HepG2 (cell line): ENCODE data around the gene C1QTNF1. TPM values are rescaled to one million over a fixed set of nuclear protein-coding genes. Genes with fewer than 3 reads are reported as not detected.

Experiments
- ATAC-seq: fragments of 200-7000 bp; cut with Tn5 transposase; 3 replicates; pipeline ENCODE4 v1.9.1; 2020; ENCODE audit warnings: mild to moderate bottlenecking, moderate library complexity
- BruUV-seq: library from RNA; stranded (reverse); fragments of 400-500 nt; replicated peaks from 2 replicates; lab custom pipeline; 2021; lab: Mats Ljungman, UMichigan
- CTCF ChIA-PET: fragments of 300-600 bp; formaldehyde crosslinking; extraction: SDS; loops from one replicate; lab custom pipeline; 2021; ENCODE audit warnings: low total read pairs, inconsistent platforms, low intra/inter-chr PET ratio; lab: Yijun Ruan, JAX
- POLR2A ChIA-PET: fragments of 350-600 bp; sonication (Branson Sonifier 250); formaldehyde crosslinking; loops from one replicate; lab custom pipeline; 2020; ENCODE audit warnings: antibody characterized with exemption, inconsistent platforms; lab: Yijun Ruan, JAX
- DNase-seq: peaks from one replicate; pipeline ENCODE4 v3.0.0-alpha.2; 2015; ENCODE audit warnings: low spot score
- FAIRE-seq: peaks from 3 replicates; lab custom pipeline; 2011; peaks lifted over from hg19 to GRCh38; lab: Jason Lieb, UNC
- H2AFZ ChIP-seq: one replicate; pipeline ENCODE4 v1.6.1; 2011; ENCODE audit warnings: low read length, inconsistent platforms
- H3K27ac ChIP-seq: fragments of 300-600 bp; 3 replicates; pipeline ENCODE4 v1.8.0; 2011; ENCODE audit warnings: mixed run types, mild to moderate bottlenecking, mixed read lengths, low read length, inconsistent platforms; ENCODE audit not compliant: insufficient read depth; ENCODE audit errors: extremely low read length
- H3K27me3 ChIP-seq, 2 experiments: fragments of 200-600 bp in 1 of 2; 2 replicates in 1 of 2; 3 replicates in 1 of 2; pipeline versions ENCODE4 v1.6.0 to v1.8.0; 2011; ENCODE audit warnings: low read length in 2 of 2, mild to moderate bottlenecking in 2 of 2, moderate library complexity in 2 of 2, inconsistent platforms in 1 of 2; ENCODE audit not compliant: insufficient read depth in 2 of 2, control insufficient read depth in 1 of 2
- H3K36me3 ChIP-seq, 2 experiments: fragments of 200-600 bp in 1 of 2; replicated peaks in 1 of 2; 2 replicates in 1 of 2; 3 replicates in 1 of 2; pipeline versions ENCODE4 v1.5.1 to v1.8.0; 2011; ENCODE audit warnings: low read length in 2 of 2, inconsistent platforms in 1 of 2; ENCODE audit not compliant: insufficient read depth in 2 of 2, control insufficient read depth in 1 of 2
- H3K4me1 ChIP-seq: 2 replicates; pipeline ENCODE4 v1.5.1; 2012; ENCODE audit warnings: low read length, inconsistent platforms; ENCODE audit not compliant: insufficient read depth
- H3K4me2 ChIP-seq: 2 replicates; pipeline ENCODE4 v1.6.0; 2011; ENCODE audit warnings: low read depth, low read length, inconsistent platforms
- H3K4me3 ChIP-seq, 3 experiments: fragments of 200-600 bp in 1 of 3; sonication (generic), shearing (Covaris generic) in 1 of 3; replicated peaks in 1 of 3; 2 replicates each; pipeline ENCODE4 v1.5.1; 2011 to 2016; ENCODE audit warnings: low read length in 3 of 3, inconsistent platforms in 2 of 3, low read depth in 2 of 3, mild to moderate bottlenecking in 2 of 3, control low read depth in 1 of 3, mixed read lengths in 1 of 3; ENCODE audit not compliant: insufficient read depth in 1 of 3
- H3K79me2 ChIP-seq: one replicate; pipeline ENCODE4 v1.6.1; 2011; ENCODE audit warnings: low read length, inconsistent platforms; ENCODE audit not compliant: insufficient read depth
- H3K9ac ChIP-seq: 2 replicates; pipeline ENCODE4 v1.6.0; 2011; ENCODE audit warnings: mild to moderate bottlenecking, low read depth, low read length, inconsistent platforms; ENCODE audit not compliant: insufficient read depth
- H3K9me3 ChIP-seq: 2 replicates; pipeline ENCODE4 v1.5.1; 2012; ENCODE audit warnings: mild to moderate bottlenecking, low read length
- H4K20me1 ChIP-seq: 2 replicates; pipeline ENCODE4 v1.6.0; 2011; ENCODE audit warnings: inconsistent platforms, mild to moderate bottlenecking, low read length, moderate library complexity; ENCODE audit not compliant: insufficient read depth
- ATRX ChIP-seq: sonication (generic); formaldehyde crosslinking; IDR thresholded peaks from 2 replicates; pipeline ENCODE4 v1.4.0; 2020; ENCODE audit warnings: missing genetic modification reagents, borderline replicate concordance
- CEBPB ChIP-seq: IDR thresholded peaks from 2 replicates; pipeline ENCODE4 v1.6.1; 2011; ENCODE audit warnings: low read depth, low read length, improper control_type of control experiment, borderline replicate concordance
- KDM4B ChIP-seq: sonication (generic); formaldehyde crosslinking; IDR thresholded peaks from 2 replicates; pipeline ENCODE4 v1.4.0; 2020; ENCODE audit warnings: missing genetic modification reagents
- MLLT10 ChIP-seq: sonication (generic); formaldehyde crosslinking; IDR thresholded peaks from 2 replicates; pipeline ENCODE4 v1.4.0; 2020; ENCODE audit warnings: missing genetic modification reagents
- MXD3 ChIP-seq: IDR thresholded peaks from 2 replicates; pipeline ENCODE4 v1.6.1; 2016; ENCODE audit warnings: mild to moderate bottlenecking, missing biosample characterization, missing genetic modification reagents
- RELA ChIP-seq: sonication (generic); formaldehyde crosslinking; IDR thresholded peaks from 2 replicates; pipeline ENCODE4 v1.4.0; 2020; ENCODE audit warnings: missing genetic modification reagents
- TP53 ChIP-seq: sonication (generic); formaldehyde crosslinking; conservative IDR thresholded peaks from 2 replicates; pipeline ENCODE4 v1.4.0; 2020; ENCODE audit warnings: missing genetic modification reagents
- ZNF589 ChIP-seq: sonication (generic); formaldehyde crosslinking; conservative IDR thresholded peaks from 2 replicates; pipeline ENCODE4 v1.8.0; 2022; ENCODE audit warnings: mild to moderate bottlenecking, moderate library complexity, missing genetic modification reagents
- ZNF607 ChIP-seq: sonication (generic); formaldehyde crosslinking; IDR thresholded peaks from 2 replicates; pipeline ENCODE4 v1.5.1; 2020; ENCODE audit warnings: missing genetic modification reagents, mild to moderate bottlenecking, borderline replicate concordance
- ZNF747 ChIP-seq: sonication (generic); formaldehyde crosslinking; IDR thresholded peaks from 2 replicates; pipeline ENCODE4 v1.8.1; 2023; ENCODE audit warnings: missing genetic modification reagents, mild to moderate bottlenecking, borderline replicate concordance
- ZNF768 ChIP-seq: sonication (generic); formaldehyde crosslinking; IDR thresholded peaks from 2 replicates; pipeline ENCODE4 v1.4.0; 2020; ENCODE audit warnings: missing genetic modification reagents
- ZSCAN29 ChIP-seq: sonication (generic); formaldehyde crosslinking; conservative IDR thresholded peaks from 2 replicates; pipeline ENCODE4 v1.4.0; 2020; ENCODE audit warnings: mild to moderate bottlenecking, missing genetic modification reagents
- WGBS: methylation state at CpG from one replicate; pipeline ENCODE4 v1.1.6; 2017; ENCODE audit warnings: low lambda C conversion rate; 5-methylcytosine and 5-hydroxymethylcytosine counted together
- in situ Hi-C: cut with HindIII; loops from 2 replicates; pipeline ENCODE4 v1.10.0; 2017; ENCODE audit warnings: low pct_unique_long_range_greater_than_20kb; ENCODE audit not compliant: extremely low pct_ligation_motif_present
- intact Hi-C: fragments of 100-400 bp; cut with micrococcal nuclease; formaldehyde crosslinking; loops from one replicate; pipeline ENCODE4 v1.10.0; 2022; ENCODE audit not compliant: unreplicated experiment
- polyA plus RNA-seq, 8 experiments: library from polyadenylated mRNA; depleted of rRNA in 3 of 8; stranded (reverse) in 7 of 8; unstranded in 1 of 8; fragments of >200 nt; fragmentation: Illumina TruSeq in 4 of 8; extraction: Trizol in 4 of 8; gene quantifications; 2 replicates each; pipeline versions ENCODE4 v1.2.1 to v1.2.3, GENCODE V29; 2011 to 2016; ENCODE audit warnings: low read depth in 4 of 8, missing spikeins in 1 of 8, mixed read lengths in 1 of 8; ENCODE audit not compliant: insufficient read depth in 1 of 8
- total RNA-seq, 5 experiments: library from RNA; depleted of rRNA; stranded (reverse); fragments of >200 nt; fragmentation: Illumina TruSeq; extraction: Trizol; gene quantifications; 2 replicates each; pipeline ENCODE4 v1.2.3, GENCODE V29; 2016; ENCODE audit warnings: low read depth in 1 of 5
- TF ChIP-seq, protein P1 (sequence below): sonication (generic); formaldehyde crosslinking; IDR thresholded peaks from 2 replicates; pipeline ENCODE4 v1.5.0; 2020; ENCODE audit warnings: missing genetic modification reagents, mild to moderate bottlenecking, borderline replicate concordance
- TF ChIP-seq, protein P2 (sequence below): sonication (generic); formaldehyde crosslinking; IDR thresholded peaks from 2 replicates; pipeline ENCODE4 v1.5.0; 2020; ENCODE audit warnings: mild to moderate bottlenecking, low read depth, missing genetic modification reagents, borderline replicate concordance
- TF ChIP-seq, protein P3 (sequence below): IDR thresholded peaks from 2 replicates; pipeline ENCODE4 v1.6.1; 2012; ENCODE audit warnings: low read length, improper control_type of control experiment

Gene C1QTNF1
- total and polyA plus RNA-seq, 2 of the 13 experiments (the other 11 are each of a cell fraction or from before 2014, with no cell fraction given): 0.18 to 0.86 TPM

DNA sequence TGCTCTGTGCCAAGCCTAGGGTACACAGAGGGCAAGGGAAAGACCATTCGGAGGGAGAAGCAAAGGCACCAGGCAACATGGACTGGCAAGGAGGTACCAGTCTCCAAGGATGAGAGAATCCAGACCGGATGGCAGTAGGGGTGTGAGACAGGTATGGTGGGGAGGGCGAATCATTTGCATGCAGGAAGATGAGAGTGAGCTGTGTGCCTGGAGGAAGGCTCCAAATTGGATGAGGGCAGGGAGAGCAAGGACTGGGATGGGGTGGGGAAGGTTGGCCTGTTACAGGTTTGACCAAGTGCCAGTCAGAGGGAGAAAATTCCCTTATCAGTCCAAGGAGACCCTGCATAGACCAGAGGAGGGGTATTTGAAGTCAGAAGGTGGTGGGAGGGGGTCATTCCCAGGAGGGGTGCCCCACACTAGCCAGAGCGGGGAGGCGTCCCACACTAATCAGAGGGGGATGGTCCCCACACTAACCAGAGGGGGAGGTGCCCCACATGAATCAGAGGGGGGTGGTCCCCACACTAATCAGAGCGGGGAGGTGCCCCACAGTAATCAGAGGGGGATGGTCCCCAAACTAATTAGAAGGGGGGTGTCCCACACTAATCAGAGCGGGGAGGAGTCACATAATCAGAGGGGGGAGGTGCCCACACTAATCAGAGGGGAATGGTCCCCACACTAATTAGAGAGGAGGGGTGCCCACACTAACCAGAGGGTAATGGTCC is 15.1 kb upstream of the C1QTNF1 start:
- DNase-seq: no peak
- peak overlapping the region; percentile 95 to 98 (median 97) for H3K4me3 ChIP-seq
- WGBS: 48% methylated on average over 7 of the region's 7 CpGs
- H3K9me3 ChIP-seq: peaks cover 12% of the 10 kb centered on the region
- H2AFZ ChIP-seq: no peak overlapping the region
- intact Hi-C loops: loop anchor here (2.0 kb wide), 1 partner anchor 28 kb away; no protein-coding TSS in a partner anchor
- no TSS peak for BruUV-seq
- H3K9ac ChIP-seq: peak overlapping the region; percentile 93
- H3K79me2 ChIP-seq: peaks cover 44% of the 10 kb centered on the region
- no peaks in the 10 kb centered on the region for H4K20me1 ChIP-seq
- FAIRE-seq: no peak
- no peak for ATAC-seq
- in situ Hi-C loops: no loop called here
- peak overlapping the region; percentile 59 for H3K27ac ChIP-seq
- peak overlapping the region; percentile 99 for H3K4me2 ChIP-seq
- H3K36me3 ChIP-seq: peaks cover 4% of the 10 kb centered on the region in 2 experiments; a peak in 2 of 5 replicates
- H3K4me1 ChIP-seq: peaks cover 66% of the 10 kb centered on the region
- peaks cover 0 to 2% of the 10 kb centered on the region in 2 experiments; a peak in 1 of 5 replicates for H3K27me3 ChIP-seq
- ChIA-PET POLR2A (interaction anchor here (0.6 to 3.8 kb wide), 20 partner anchors 9 to 1868 kb away, joined by 3 to 118 read pairs (median 4); partner anchors contain the start of genes LGALS3BP and SEC14L1), CTCF (no interaction called here)
- TF ChIP-seq ZNF607 (no peak), TP53 (CRISPR knock-in tag) (no peak), CEBPB (no peak), RELA (CRISPR knock-in tag) (no peak), ATRX (CRISPR knock-in tag) (no peak), ZNF747 (no peak), ZSCAN29 (CRISPR knock-in tag) (no peak), KDM4B (CRISPR knock-in tag) (no peak), MLLT10 (CRISPR knock-in tag) (no peak), ZNF589 (CRISPR knock-in tag) (0 out of 2 replicates have a peak, but pooled peaks have one; percentile 52), ZNF768 (CRISPR knock-in tag) (no peak), MXD3 (CRISPR knock-in tag) (no peak)
- TF ChIP-seq, protein P1, sequence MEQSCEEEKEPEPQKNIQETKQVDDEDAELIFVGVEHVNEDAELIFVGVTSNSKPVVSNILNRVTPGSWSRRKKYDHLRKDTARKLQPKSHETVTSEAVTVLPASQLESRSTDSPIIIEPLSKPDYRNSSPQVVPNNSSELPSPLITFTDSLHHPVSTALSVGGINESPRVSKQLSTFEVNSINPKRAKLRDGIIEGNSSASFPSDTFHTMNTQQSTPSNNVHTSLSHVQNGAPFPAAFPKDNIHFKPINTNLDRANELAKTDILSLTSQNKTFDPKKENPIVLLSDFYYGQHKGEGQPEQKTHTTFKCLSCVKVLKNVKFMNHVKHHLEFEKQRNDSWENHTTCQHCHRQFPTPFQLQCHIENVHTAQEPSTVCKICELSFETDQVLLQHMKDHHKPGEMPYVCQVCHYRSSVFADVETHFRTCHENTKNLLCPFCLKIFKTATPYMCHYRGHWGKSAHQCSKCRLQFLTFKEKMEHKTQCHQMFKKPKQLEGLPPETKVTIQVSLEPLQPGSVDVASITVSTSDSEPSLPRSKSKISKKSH: 0 out of 2 replicates have a peak, but pooled peaks have one; percentile 16
- TF ChIP-seq, protein P2, sequence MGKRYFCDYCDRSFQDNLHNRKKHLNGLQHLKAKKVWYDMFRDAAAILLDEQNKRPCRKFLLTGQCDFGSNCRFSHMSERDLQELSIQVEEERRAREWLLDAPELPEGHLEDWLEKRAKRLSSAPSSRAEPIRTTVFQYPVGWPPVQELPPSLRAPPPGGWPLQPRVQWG (CRISPR knock-in tag): no peak
- TF ChIP-seq, protein P3, sequence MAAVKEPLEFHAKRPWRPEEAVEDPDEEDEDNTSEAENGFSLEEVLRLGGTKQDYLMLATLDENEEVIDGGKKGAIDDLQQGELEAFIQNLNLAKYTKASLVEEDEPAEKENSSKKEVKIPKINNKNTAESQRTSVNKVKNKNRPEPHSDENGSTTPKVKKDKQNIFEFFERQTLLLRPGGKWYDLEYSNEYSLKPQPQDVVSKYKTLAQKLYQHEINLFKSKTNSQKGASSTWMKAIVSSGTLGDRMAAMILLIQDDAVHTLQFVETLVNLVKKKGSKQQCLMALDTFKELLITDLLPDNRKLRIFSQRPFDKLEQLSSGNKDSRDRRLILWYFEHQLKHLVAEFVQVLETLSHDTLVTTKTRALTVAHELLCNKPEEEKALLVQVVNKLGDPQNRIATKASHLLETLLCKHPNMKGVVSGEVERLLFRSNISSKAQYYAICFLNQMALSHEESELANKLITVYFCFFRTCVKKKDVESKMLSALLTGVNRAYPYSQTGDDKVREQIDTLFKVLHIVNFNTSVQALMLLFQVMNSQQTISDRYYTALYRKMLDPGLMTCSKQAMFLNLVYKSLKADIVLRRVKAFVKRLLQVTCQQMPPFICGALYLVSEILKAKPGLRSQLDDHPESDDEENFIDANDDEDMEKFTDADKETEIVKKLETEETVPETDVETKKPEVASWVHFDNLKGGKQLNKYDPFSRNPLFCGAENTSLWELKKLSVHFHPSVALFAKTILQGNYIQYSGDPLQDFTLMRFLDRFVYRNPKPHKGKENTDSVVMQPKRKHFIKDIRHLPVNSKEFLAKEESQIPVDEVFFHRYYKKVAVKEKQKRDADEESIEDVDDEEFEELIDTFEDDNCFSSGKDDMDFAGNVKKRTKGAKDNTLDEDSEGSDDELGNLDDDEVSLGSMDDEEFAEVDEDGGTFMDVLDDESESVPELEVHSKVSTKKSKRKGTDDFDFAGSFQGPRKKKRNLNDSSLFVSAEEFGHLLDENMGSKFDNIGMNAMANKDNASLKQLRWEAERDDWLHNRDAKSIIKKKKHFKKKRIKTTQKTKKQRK: no peak
